GM19328 (cell line): ENCODE measurements around the gene CRAMP1.

Source experiments
- ATAC-seq: cut with Tn5 transposase; IDR thresholded peaks from one replicate; pipeline ENCODE4 v1.9.1; 2021; ENCODE audit warnings: mild to moderate bottlenecking, moderate library complexity; ENCODE audit not compliant: unreplicated experiment

Gene CRAMP1

GRCh38 chr16:1633310-1633709, 21.1 kb downstream of the CRAMP1 start:
- no peak for ATAC-seq

DNA sequence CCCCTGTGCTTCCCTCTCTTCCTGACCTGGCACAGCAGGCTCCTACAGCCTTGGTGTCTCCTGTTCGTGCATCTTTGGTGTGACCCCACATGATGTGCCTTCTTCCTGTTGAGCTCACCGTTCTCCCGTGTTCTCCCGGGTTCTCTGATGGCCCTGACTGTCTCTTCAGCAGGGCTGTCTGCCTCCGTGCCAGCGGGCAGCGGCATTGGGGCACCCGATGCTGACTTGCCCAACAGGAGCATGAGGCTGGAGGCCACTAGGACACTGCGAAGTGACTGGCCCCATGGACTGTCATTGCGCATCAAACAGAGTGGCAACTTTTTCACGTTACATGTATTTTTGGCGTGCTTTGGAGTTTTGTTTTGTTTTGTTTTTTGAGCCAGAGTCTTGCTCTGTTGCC, 22.4 kb downstream of the CRAMP1 start:
- ATAC-seq: no peak

DNA sequence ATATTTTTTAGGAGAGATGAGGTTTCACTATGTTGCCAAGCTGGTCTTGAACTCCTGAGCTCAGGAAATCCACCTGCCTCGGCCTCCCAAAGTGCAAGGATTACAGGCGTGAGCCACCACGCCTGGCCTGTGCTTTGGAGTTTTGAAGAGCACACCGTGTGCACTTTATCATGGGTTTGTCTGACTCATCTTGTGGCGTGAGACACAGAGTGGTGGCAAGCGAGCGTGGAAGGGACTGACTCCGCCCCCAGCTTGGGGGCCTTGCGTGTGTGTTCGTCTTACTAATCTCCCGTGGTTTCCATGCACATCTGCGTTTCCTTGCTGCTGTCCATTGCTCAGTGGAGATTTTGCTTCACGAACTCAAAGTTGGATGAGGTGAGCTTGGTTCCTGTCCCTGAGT, 22.9 kb downstream of the CRAMP1 start:
- ATAC-seq: no peak

DNA sequence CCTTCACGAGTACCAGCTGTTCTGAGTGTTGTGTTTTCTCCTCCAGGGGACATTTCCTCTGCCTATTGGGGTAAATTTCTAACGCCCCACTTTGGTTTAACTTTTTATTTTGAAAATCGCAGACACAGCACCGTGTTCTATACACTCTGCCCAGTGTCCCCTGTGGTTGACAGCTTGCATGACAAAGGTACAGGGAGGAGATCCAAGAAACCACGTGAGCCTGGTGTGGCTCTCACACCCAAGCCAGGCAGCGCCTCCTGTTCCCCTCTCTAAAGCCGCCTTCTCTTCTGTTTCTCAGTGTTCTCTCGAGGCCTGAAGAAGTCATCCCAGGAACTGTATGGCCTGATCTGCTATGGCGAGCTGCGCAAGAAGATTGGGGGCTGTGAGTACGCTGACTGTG, 25.4 kb downstream of the CRAMP1 start:
- ATAC-seq: no peak

DNA sequence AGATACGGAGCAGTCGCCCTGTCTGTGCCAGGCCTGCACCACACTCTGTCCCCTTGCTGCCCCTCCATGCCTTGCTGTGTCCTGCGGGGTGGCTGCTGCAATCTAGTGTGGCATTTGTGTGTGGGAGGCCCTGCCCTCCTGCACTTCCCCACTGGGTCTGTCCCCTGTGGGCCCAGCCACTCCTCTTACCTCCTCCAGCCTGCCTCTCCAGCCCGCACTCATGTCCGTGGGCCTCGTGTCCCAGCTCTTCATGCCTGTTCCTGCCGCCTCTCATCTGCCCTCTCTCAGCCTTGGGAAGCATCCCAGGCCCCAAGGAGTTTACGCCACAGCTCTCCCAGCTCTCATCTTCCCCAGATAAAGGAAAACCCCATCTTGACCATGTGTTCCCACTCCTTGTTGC, 26.6 kb downstream of the CRAMP1 start:
- ATAC-seq: no peak

GRCh38 chr16:1639282-1639681, 27.1 kb downstream of the CRAMP1 start:
- no peak for ATAC-seq

- no peak for ATAC-seq
Observed at GRCh38 chr16:1639860-1640259, 27.7 kb downstream of the CRAMP1 start.

GRCh38 chr16:1640261-1640941, 28.2 kb downstream of the CRAMP1 start:
- no peak for ATAC-seq

DNA sequence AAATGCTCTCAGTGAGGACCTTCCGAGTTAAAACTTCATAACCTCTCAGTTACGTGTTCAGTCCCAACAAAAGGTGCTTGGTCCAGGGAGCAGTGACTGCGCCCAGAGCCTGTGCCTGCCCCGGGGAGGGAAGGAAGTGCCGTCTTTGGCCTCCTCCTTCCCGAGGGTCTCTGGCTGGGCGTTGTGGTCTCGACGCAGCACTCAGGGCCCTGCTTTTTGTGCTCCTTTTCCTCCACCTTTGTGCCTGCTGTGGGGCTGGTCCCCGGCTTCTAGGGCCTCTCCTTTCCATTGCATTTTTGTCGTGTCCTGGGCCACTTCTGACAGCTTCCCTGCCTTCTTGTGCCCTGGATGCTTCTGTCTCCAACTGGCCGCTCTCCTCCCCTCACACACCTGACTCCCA, 29.1 kb downstream of the CRAMP1 start:
- ATAC-seq: no peak

DNA sequence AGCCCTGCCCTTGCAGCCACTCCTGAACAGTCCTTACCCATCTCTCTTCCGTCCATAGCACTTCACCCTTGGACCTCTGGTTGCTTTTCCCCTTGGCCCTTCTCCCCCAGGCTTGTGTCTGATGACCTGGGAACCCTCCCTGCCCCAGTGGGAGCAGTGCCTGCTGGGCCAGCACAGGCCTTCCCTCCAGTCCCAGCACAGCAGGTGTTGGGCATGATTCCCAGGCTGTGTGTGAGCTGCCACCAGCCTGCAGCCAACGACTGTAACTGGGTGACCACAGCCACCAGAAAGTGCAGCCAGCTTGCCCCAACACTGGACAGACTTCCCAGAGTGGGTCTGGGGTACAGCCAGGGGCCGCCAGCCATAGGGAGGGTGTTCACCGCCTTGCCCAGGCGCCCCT, 30.0 kb downstream of the CRAMP1 start:
- ATAC-seq: no peak

GRCh38 chr16:1642753-1643152, 30.6 kb downstream of the CRAMP1 start:
- ATAC-seq: no peak

DNA sequence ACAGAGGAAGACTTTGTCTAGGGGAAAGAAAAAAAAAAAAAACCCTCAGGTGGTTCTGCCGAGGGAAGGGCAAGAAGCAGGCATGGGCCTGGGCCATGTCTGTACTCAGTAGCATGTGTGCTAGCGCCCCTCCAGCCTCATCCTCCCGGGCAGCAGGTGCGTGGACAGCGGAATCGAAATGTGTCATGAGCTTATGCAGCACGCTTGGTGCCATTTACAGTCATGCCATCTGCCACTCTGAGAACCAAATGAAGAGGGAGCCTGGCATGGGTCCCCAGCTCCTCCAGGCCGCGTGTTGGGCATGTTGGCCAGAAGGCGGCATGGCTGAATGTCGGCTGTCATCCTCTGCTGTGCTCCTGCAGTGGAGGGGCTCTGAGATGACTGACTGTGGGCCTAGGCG, 31.4 kb downstream of the CRAMP1 start:
- ATAC-seq: no peak

DNA sequence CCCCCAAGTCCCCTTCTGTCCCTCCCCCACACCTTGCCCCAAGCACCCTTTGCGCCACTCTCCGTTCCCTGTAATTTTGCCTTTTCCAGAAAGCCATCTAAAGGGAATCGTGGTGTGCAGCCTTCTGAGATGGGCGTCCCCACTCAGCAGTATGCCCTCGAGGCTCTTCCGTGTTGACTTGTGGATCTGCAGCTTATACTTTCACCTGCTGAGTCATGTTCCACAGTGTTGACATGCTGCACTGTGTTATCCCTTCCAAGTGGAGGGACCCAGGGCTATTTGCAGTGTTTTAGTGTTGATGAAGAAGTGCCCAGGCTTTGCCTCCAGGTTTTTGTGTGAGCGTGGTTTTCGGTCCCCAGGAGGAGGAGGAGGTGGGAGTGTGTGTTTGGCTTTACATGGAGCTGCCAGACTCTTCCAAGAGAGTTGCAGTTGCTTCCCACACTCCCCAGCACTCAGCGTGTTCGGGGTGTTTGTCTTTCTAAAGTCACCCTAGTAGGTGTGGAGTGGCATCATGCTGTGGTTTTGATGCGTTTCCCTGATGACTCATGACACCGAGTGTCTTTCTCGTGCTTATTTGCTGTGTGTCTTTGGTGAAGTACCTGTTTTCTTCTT, 33.9 kb downstream of the CRAMP1 start:
- ATAC-seq: no peak

DNA sequence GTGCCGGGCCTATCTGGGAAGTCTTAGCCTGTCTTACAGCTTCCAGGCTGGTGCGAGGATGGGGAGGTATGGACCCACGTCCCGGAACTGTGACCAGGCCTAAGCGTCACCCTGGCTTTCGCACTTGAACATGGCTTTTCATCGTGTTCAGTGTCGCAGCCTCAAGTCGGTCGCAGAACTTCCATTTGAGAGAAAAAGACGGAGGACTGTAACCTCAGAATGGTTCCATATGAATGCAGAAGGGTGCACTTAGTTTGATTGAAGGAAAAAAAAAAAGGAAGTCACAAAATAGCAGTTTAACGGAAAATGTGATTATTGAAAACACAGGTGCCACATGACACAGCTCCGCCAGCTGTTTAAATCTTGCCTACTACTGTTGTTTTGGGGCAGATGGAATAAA, 35.7 kb downstream of the CRAMP1 start:
- no peak for ATAC-seq

- ATAC-seq: no peak
Observed at GRCh38 chr16:1650131-1650530, 38.0 kb downstream of the CRAMP1 start.

- ATAC-seq: no peak
Observed at GRCh38 chr16:1651094-1651973, 39.2 kb downstream of the CRAMP1 start.

DNA sequence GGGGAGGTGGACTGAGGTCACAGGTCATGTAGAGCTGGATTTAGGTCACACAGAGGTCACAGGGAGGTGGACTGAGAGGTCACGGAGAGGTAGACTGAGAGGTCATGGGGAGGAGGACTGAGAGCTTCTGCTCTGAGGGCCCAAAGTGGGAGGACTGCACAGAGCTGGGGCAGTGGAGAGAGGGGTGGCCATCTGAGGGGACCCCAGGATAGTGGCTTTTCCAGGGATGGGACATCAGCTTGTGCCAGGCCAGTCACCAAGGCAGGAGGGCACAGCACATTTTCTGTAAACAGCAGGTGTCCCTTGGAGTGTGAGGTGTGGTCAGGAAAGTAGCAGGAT, 39.8 kb downstream of the CRAMP1 start:
- ATAC-seq: no peak

DNA sequence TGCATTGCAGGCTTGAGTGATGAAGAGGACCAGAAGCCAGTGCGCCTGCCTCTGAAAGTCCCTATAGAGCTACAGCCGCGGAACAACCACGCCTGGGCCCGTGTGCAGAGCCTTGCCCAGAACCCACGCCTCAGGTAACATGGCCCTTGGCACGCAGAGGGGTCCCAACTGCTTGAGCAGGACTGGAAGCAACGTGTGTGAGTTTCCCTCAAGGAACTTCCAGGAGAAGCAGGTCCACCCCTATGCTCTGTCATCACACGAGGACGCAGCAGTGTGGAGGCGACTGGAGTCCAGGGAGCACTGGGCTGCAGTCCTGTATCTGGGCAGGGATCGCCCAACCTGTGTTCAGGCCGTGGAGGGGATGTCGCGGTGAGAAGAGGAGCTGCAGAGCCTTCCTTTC, 40.9 kb downstream of the CRAMP1 start:
- ATAC-seq: no peak

DNA sequence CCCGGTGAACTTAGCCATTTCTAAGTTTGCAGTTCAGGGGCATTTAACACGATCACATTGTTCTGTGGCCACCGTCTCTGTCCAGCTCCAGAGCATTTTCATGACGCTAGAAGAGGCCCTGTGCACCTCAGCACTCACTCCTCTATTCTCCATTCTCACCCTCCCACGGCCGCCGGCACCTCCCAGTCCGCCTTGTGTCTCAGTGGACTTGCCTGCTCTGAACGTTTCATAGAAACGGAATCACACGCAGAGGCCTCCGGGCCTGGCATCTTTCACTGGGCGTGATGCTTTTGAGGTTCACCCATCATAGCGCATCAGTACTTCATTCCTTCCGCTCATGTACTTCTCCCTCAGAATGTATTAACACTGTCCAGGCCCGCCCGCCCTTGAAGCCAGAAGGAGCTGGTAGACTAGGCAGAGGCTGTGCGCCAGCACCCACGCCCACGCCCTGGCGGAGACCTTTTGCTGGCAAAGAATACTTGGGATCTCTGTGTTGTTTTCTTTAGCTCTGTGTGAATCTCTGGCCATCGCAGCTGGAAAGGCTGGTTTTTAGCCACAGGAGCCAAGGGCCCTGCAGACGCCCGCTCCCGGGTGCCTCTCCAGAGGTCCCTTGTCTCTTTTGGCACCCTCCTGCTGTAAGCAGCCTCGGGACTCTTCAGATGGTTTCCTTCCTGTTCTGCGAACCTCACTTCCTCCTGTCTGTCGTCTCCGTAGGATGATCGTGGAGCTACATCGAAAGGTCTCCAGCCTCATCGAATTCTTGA, 42.5 kb downstream of the CRAMP1 start:
- no peak for ATAC-seq

DNA sequence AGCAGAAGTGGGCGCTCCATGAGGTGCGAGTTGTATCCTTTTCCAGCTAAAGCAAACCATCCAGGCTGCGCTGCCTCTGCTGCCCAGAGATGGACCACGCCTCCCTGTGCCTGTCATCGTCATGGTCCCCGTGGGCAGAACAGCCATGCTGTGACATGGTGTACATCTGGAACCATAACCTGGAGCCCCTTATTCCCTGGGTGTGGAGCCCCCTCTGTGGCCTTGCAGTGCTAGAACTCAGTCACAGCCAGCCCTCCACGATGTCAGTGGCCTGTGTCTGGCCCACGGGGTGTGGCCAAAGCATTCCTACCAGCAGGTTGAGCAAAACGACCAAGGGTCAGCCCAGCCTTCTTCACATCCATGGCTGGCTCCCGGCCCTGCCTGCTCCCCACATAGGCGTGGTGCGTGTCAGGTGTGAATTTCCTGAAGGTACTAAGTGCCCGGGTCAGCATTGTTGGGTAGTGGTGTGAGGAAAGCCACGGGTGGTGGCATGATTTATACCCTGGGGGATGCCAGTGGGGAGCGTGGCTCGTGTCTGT, 43.2 kb downstream of the CRAMP1 start:
- ATAC-seq: no peak
